ENCODE results near the gene ATG9B. TPM values are rescaled to one million over a fixed set of nuclear protein-coding genes. Genes with fewer than 3 reads are reported as not detected.

ATG9B gene
- under 1 TPM in 1 of 2 donors, not detected in 1; 0.22 TPM for total RNA-seq
- long read RNA-seq, result 0 reads

DNA sequence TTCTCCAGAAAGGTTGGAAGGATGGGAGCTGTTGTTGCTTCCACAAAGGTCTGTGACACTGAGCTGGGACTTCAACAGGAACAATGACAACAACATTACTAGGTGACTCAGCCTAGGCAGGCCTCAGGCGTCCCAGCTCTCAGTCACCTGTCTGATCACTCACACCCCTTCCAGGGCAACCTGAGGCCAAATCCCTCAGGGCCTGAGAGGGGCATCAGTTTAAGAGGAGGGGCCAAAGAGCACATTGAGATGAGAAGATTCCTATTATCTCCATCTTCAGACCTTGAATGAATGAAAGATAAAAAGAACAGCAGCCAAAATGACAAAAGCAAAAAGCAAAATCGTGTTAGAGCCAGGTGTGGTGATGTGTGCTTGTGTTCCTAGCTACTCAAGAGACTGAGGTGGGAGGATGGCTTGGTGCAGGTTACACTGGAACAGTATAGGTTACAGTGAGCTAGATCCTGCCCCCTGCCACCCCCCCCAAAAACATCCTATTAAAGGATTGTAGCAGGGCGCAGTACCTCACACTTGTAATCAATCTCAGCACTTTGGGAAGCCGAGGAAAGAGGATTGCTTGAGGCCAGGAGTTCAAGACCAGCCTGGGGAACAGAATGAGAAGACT lies at the start of gene ATG9B:
TSS of gene ATG9B (minus strand) at position 60 of the 622 bp plus-strand sequence. CDS start 71 bp downstream, outside the sequence.
- intact Hi-C loops (cut with DNase I, micrococcal nuclease), result no loop called here
- no peak for DNase-seq

GRCh38 chr7:151073990-151074389 lies 49.7 kb upstream of the ATG9B start:
- DNase-seq (no peak), ATAC-seq (no peak)
- intact Hi-C loops (cut with DNase I, micrococcal nuclease), result no loop called here

More for the DNA sequence above, at the start of gene ATG9B:
- ATAC-seq, result no peak

DNA sequence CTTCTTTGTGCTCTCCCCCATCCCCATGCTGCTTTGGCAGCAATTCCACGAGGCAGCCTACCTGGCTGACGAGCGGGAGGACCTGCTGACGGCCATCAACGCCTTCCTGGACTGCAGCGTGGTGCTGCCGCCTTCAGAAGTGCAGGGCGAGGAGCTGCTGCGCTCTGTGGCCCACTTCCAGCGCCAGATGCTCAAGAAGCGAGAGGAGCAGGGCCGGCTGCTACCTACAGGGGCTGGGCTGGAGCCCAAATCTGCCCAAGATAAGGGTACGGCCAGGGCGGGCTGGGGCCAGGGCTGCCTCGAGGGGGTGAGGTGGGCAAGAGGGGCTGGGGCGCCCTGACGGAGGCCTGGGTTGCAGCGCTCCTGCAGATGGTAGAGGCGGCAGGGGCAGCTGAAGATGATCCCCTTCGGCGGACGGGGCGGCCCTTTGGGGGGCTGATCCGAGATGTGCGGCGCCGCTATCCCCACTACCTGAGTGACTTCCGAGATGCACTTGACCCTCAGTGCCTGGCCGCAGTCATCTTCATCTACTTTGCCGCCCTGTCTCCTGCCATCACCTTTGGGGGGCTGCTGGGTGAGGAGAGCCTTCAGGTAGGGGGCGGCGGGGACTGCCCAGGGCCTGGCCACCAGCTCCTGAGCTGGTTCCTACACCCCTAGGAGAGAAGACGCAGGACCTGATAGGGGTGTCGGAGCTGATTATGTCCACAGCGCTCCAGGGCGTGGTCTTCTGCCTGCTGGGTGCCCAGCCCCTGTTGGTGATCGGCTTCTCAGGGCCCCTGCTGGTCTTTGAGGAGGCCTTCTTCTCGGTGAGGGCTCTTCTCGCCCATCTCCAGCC lies 47.0 kb upstream of the ATG9B start:
- DNase-seq, result no peak
- intact Hi-C loops (cut with DNase I, micrococcal nuclease), result no loop called here
- ATAC-seq, result no peak

DNA sequence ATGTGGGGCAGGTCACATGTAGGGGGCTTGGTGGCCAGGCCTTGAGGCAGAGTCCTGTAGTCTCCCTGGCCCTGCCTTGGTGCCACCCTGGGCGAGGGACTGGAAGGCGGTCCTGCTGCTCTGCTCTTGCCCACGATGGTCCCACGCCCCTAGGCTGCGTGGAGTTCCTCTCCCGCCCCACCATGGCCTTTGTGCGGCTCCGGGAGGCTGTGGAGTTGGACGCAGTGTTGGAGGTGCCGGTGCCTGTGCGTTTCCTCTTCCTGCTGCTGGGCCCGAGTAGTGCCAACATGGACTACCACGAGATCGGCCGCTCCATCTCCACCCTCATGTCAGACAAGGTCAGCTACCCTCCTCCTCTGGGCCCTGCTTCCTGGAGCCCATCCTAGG lies 46.3 kb upstream of the ATG9B start:
- ATAC-seq (no peak), DNase-seq (no peak)
- intact Hi-C loops (cut with DNase I, micrococcal nuclease), result no loop called here

- intact Hi-C loops (cut with DNase I, micrococcal nuclease), result no loop called here
- ATAC-seq (no peak), DNase-seq (no peak)
Observed at GRCh38 chr7:151069841-151070573, 45.7 kb upstream of the ATG9B start.

DNA sequence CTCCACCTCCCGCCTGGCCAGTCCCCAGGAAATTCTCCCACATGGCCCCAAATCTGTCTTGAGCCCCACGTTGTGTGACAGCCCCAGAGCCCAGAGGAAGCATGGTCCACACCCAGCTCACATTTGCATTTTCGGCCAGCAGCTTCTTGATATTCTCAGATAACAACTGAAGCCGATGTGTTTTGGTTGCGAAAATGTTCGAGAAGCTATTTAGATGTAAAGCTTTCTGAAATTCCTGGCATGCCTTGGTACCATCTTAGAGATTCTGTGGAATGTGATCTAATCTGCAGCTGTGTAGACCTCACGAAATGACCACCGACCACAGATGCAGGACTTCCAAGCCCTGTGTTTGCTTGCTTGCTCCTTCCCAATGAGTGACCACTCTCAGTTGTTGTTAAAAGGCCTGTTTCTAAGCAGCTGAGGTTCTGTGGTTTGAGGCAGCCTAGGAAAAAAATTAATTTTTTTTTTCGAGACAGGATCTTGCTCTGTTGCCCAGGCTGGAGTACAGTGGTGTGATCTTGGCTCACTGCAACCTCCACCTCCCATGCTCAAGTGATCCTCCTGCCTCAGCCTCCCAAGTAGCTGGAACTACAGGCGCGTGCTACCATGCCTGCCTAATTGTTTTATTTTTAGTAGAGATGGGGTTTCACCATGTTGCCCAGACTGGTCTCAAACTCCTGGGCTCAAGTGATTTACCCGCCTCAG lies 43.9 kb upstream of the ATG9B start:
- intact Hi-C loops (cut with DNase I, micrococcal nuclease), result no loop called here
- DNase-seq, result no peak
- no peak for ATAC-seq

GRCh38 chr7:151066273-151066974 lies 42.1 kb upstream of the ATG9B start:
- DNase-seq (no peak), ATAC-seq (no peak)
- intact Hi-C loops (cut with DNase I, micrococcal nuclease), result no loop called here

DNA sequence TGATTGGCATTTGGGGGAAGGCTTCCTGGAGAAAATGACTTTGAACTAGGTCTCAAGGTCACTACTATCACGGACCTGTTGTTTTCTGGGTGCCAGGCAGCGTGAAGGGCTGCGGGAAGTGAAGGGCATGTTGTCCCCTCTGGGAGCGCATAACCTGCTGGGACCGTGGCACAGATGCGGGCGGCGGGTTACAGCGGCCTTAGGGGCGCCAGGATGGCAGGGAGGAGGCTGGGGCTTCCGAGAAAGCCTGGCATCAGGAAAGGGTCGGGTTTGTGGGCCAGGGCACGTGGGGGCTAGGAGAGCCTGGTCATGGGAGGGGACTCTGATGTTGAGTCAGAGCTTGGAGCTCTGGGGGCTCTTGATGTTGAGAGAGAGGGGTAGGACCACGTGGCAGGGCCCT lies 41.2 kb upstream of the ATG9B start:
- DNase-seq (no peak), ATAC-seq (no peak)
- intact Hi-C loops (cut with DNase I, micrococcal nuclease), result no loop called here

GRCh38 chr7:151064993-151065392 lies 40.7 kb upstream of the ATG9B start:
- intact Hi-C loops (cut with DNase I, micrococcal nuclease), result no loop called here
- DNase-seq (no peak), ATAC-seq (no peak)

DNA sequence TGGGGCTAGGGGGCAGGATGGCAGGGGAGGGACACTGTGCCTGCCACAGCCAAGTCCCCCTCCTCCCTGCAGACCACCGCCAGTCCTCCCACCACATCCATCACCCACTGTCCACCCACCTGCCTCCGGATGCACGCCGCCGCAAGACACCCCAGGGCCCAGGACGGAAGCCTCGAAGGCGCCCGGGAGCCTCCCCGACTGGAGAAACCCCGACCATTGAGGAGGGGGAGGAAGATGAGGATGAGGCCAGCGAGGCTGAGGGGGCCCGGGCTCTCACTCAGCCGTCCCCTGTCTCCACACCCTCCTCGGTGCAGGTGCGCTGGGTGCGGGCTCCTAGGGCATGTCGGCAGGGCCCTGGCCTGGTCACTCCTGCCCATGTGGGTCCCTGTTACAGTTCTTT lies 40.2 kb upstream of the ATG9B start:
- DNase-seq, result no peak
- ATAC-seq, result no peak
- intact Hi-C loops (cut with DNase I, micrococcal nuclease), result no loop called here

DNA sequence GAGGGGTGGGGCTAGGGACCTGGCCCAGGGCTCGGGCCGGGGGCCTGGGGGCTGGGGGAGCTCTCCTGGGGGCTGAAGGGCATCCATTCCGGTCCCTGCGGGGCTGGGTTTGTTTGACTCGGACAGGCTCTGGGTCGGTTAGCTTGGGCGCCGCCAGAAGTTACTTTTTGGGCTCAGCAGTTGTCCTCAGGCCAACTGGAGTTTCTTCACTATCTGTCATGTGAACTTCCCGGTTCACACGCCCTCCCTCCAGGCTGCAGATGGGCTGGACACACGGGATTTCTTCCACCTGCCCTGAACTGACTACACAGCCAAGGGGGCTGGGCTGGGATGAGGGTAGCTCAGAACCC lies 38.9 kb upstream of the ATG9B start:
- DNase-seq, result peak; percentile 40 to 60
- intact Hi-C loops (cut with DNase I, micrococcal nuclease), result no loop called here
- peak; percentile 1 for ATAC-seq

DNA sequence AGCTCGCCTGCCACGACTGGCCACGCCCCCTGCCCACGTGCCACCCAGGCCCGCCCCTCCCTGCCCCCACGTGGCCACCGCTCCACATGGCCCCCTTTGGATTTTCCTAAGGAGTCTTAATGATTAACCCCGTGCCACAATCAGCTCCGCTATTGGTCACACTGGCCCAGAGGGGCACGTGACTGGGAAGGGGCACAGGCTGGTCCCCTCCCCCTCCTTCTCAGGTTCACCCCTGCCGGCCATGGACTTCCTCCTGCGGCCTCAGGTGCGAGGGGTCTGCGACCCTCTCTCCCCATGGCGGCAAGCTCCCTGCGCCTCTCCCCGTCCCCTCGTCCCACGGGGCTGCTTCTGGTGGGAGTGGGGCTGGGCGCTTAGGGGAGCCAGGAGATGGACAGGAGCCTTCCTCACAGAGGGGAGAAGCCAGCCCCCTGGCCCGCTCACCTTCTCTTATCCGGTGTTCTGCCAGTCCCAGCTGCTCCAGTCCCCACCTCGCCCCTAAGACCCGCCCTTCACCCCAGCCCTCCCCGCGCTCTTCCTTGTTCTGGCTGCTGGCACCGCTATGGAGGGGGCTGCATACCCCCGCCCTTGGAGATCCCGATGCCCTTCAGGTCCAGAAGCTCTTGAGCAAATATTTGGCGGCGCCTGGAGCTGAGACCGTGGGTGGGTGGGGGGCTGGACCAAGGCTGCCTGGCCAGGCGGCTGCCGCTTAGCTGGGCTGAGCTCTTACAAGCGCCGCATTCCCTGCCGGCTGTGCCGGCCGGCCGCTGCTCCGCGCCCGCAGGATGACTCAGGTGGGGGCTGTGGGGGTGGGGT lies 38.3 kb upstream of the ATG9B start:
- peak; percentile 83 to 89 for DNase-seq
- intact Hi-C loops (cut with DNase I, micrococcal nuclease), result no loop called here

DNA sequence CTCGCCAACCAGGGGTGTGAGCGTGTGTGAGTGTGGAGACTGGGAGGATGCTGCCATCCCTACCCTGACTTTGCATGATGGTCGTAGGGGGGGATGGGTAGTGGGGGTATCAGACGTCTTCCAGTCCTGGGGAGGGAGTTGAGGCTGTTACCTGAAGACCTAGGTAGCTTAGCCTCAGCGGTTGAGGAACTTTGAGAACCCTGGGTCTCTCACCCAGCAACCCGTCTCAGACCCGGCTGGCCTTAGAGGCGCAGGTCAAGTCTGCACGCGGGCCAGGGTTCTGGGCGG lies 37.8 kb upstream of the ATG9B start:
- intact Hi-C loops (cut with DNase I, micrococcal nuclease), result no loop called here
- DNase-seq (no peak), ATAC-seq (no peak)

More for the DNA sequence above, 38.3 kb upstream of the ATG9B start:
- peak; percentile 56 for ATAC-seq

- DNase-seq (peak in 1 of 2 donors; percentile 38), ATAC-seq (no peak)
- intact Hi-C loops (cut with DNase I, micrococcal nuclease), result no loop called here
Observed at GRCh38 chr7:151061213-151062110, 37.2 kb upstream of the ATG9B start.

DNA sequence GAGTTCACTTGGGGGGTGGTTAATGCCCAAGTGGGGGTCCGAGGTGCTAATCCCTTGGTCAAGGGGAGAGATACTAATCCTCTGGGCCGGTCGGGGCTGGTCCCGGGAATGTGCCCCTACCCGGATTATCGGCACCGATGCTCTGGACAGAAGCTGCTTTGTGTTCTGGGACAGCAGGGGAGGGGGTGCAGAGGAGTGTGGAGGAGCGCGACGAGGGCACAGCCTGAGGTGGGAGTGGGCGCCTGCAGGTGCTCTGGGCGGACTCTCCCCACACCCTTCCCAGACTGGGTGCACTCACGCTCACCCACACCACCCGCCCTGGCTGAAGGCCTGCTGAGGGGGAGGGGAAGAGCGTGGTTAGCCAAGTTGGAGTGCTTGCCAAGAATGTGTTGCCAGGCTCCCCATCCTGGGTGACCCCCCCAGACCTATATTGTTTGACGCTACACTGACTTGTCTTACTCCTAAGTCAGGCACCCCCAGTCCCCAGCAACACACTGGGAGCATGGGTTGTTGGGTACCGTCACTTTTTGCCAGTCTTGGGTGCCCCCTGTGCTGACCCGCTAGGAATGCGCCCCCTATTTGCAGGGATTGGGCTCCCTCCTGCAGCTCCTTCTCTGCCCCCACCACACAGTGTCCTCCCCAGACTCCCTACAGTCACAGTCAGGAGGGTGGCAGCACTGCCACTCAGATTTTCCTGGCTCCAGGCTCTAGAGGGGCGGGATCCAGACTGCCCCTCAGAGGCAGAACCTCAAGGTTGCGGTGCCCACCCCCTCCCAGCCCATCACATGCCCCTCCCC lies 36.3 kb upstream of the ATG9B start:
- DNase-seq, result peak; percentile 57 to 71
- no peak for ATAC-seq
- intact Hi-C loops (cut with DNase I, micrococcal nuclease), result no loop called here

GRCh38 chr7:151060113-151060415 lies 35.8 kb upstream of the ATG9B start:
- intact Hi-C loops (cut with DNase I, micrococcal nuclease), result no loop called here
- no peak for ATAC-seq

More at GRCh38 chr7:151060113-151060415, 35.8 kb upstream of the ATG9B start:
- DNase-seq, result no peak

Measured in left colon (tissue), 2 donors.